ENCODE data around the gene MYH7.

DNA sequence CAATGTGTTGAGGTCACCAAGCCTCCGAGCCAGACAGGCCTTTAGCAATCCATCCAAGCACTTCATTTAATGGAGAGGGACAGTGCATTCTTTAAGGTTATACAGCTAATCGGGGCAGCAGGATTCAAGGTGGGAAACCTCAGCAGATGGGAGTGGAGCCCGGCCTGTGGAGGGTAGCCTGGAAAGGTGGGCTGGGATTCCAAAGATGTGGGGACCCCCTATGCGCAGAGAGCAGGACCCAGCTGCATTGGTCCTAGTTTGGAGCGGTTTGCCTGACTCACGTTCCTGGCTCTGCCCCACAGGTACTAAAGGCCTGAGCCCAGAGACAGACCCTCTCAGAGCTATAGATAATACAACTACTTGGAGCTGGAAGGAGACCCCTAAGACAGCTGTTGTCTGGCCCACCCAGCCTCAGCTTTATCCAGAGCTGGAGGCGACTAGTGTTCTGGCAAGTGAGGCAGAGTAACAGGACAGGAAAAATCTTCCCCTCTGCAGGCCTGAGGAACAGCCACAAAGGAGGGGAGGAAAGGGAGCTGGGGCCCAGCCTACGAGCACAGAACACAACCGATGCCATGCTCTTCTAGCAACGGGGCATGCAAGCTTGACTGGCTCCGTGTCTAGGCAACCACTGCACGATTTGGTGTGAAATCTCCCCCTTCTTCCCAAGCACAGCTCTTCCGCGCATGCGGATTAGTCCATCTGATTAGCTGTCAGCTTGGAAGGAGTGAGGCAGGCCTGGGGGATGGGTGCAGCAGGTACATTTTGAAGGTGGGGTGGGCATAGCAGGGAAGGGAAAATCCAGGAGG is 1.1 kb upstream of the MYH7 start:
- TF ChIP-seq, protein P1, sequence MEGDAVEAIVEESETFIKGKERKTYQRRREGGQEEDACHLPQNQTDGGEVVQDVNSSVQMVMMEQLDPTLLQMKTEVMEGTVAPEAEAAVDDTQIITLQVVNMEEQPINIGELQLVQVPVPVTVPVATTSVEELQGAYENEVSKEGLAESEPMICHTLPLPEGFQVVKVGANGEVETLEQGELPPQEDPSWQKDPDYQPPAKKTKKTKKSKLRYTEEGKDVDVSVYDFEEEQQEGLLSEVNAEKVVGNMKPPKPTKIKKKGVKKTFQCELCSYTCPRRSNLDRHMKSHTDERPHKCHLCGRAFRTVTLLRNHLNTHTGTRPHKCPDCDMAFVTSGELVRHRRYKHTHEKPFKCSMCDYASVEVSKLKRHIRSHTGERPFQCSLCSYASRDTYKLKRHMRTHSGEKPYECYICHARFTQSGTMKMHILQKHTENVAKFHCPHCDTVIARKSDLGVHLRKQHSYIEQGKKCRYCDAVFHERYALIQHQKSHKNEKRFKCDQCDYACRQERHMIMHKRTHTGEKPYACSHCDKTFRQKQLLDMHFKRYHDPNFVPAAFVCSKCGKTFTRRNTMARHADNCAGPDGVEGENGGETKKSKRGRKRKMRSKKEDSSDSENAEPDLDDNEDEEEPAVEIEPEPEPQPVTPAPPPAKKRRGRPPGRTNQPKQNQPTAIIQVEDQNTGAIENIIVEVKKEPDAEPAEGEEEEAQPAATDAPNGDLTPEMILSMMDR (IDR thresholded peaks at IDR 0.05), result no peak
- TF ChIP-seq EP300 (IDR thresholded peaks at IDR 0.05) (no peak), POLR2A (IDR thresholded peaks at IDR 0.05) (no peak), POLR2AphosphoS5 (IDR thresholded peaks at IDR 0.05) (no peak)
